Urinary bladder (tissue), 4 donors: Measurements from ENCODE around the gene FAM53B. TPM values are rescaled to one million over a fixed set of nuclear protein-coding genes. Genes with fewer than 3 reads are reported as not detected.
A peak's percentile ranks its signal among the peaks of the same experiment; 100 is the strongest.

Experiments
- DNase-seq: peaks from one replicate; pipeline ENCODE4 v3.0.0-alpha.2; 2015; ENCODE audit errors: extremely low spot score
- H3K27ac ChIP-seq: one replicate; pipeline ENCODE4 v1.5.1; 2013; ENCODE audit warnings: low read depth, mild to moderate bottlenecking, moderate library complexity
- H3K36me3 ChIP-seq: one replicate; pipeline ENCODE4 v1.6.1; 2013; ENCODE audit warnings: mild to moderate bottlenecking, moderate library complexity; ENCODE audit not compliant: insufficient read depth
- H3K4me1 ChIP-seq: one replicate; pipeline ENCODE4 v1.6.1; 2013; ENCODE audit warnings: mild to moderate bottlenecking, moderate library complexity; ENCODE audit not compliant: insufficient read depth
- H3K4me3 ChIP-seq: one replicate; pipeline ENCODE4 v1.5.1; 2013; ENCODE audit warnings: low read depth, low read length
- WGBS: extraction: QIAGEN DNeasy Blood & Tissue Kit; methylation state at CpG from one replicate; pipeline ENCODE4 v1.1.7; 2013; 5-methylcytosine and 5-hydroxymethylcytosine counted together
- polyA plus RNA-seq: library from polyadenylated mRNA; stranded (reverse); fragments of 200-250 nt; gene quantifications from one replicate; pipeline ENCODE4 v1.2.3, GENCODE V29; 2013
- total RNA-seq: library from RNA; depleted of rRNA; stranded (reverse); fragments of >200 nt; gene quantifications from one replicate; pipeline ENCODE4 v1.2.3, GENCODE V29; 2014
- donor health status: healthy with polysubstance abuse.
- donor health status: healthy.

FAM53B gene
- total and polyA plus RNA-seq, 2 donors = 15.9 to 19.8 TPM

- Histone ChIP-seq H3K27ac (peak overlapping the region; percentile 44), H3K4me3 (no peak overlapping the region), H3K4me1 (peaks cover 15% of the 10 kb centered on the region), H3K36me3 (no peaks in the 10 kb centered on the region)
- WGBS = 76% methylated on average over 9 of the region's 9 CpGs
- no peak for DNase-seq
Measured at GRCh38 chr10:124705381-124705740, 38.8 kb downstream of the FAM53B start.

DNA sequence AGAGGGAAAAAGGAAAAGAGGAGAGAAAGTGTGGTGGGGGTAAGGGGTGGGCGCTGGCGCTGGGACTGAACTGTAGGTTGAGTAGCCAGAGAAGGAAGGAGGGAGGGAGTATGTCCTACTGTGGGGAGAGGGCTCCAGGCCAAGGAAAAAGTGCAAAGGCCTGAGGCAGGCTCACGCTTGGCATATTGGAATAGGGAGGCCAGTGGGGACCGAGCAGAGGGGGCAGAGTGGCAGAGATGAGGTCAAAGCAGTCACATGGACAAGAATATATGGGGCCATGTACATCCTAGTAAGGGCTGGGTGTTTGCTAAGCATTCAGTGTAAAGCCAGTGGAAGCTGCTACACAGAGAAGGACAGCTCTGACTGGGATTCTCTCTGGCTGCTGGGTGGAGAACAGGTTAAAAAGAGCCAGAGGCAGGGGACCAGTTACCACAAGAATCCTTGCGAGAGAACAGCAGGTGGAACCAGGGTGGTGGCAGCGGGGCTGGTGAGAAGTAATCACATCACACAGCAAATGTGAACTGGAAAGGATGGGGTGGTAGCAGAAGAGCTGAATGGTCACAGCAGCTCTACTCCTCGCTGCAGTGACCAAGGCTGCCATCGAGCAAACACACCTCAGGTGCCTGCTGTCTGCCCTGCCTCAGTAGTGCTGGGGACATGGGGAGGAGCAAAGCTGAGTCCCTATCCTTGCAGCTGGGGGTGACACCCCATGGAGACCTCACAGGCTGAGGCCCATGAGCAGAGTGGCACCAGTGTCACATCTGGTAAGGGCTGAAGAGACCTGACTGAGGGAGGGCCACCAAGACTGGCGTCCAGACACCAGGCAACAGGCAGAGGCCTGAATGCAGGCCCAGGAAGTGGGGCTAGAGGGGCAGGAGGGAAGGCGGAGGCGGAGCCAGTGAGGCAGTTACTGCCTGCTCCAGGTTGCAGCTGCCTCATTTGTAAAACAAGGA is 39.5 kb downstream of the FAM53B start:
- DNase-seq = no peak
- Histone ChIP-seq H3K4me1 (peaks cover 15% of the 10 kb centered on the region), H3K36me3 (no peaks in the 10 kb centered on the region), H3K27ac (peak overlapping the region; percentile 41), H3K4me3 (no peak overlapping the region)
- 88% methylated on average over 11 of the region's 11 CpGs for WGBS

- peak overlapping the region; percentile 69 for H3K27ac ChIP-seq
- no peak overlapping the region for H3K4me3 ChIP-seq
- no peak for DNase-seq
- WGBS = 46% methylated on average over 10 of the region's 10 CpGs
- no peaks in the 10 kb centered on the region for H3K36me3 ChIP-seq
- H3K4me1 ChIP-seq = peaks cover 15% of the 10 kb centered on the region
Measured at GRCh38 chr10:124703778-124704427, 40.3 kb downstream of the FAM53B start.

DNA sequence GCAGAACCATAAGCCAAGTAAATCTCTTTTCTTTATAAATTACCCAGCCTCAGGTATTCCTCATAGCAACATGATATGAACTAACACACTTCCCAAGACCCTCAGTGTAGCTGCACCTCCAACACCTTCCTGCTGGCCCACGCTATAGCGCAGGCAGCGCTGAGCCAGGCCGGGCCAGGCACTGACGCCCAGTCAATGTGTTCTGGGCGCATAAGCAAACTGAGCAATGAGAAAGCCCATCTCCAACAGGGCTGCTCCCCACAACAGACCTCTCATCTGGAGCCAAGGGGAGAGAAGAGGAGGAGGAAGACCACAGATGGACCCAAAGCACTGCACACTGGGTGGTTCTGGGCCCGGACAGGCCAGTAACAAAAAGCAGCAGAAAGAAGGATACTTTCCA is 40.8 kb downstream of the FAM53B start:
- 62% methylated on average over 7 of the region's 7 CpGs for WGBS
- Histone ChIP-seq H3K4me3 (no peak overlapping the region), H3K36me3 (no peaks in the 10 kb centered on the region), H3K27ac (peak overlapping the region; percentile 69), H3K4me1 (peaks cover 14% of the 10 kb centered on the region)
- no peak for DNase-seq

DNA sequence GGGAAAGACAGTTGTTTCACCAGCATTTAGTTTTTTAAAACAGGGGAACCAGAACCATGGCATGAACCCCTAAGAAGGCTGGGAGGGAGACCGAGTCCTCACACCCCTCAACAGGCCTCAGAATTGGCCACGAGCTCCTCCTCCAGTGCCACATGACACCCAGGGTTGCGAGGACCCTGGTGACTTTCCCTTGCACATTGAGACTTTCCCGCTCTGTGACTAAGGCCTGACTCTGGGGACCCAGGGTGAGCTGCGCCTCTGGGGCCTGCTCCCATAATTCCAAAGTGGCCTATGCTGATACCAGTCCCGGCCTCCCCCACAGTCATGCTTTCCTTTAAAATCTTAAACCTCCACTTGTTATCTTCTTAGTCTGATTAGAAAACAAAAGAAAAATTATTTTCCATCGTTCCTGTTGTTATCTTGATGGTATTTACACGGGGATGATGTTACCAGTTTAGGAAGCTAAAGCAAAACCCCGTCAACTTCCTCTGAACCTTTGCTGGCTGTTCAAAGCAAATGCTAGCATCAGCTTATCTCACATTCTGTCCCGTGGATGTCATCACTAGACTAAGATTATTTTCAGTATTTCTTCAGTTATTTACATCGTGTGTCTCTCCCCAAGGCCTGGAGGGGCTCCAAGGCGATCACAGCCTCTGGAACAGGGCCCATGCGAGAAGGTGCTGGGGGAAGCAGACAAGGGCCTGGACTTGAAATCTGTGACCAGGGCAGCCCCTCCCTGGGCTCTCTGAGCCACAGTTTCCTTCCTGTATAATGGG is 42.1 kb downstream of the FAM53B start:
- no peak overlapping the region for H3K4me3 ChIP-seq
- 31% methylated on average over 13 of the region's 13 CpGs for WGBS
- no peaks in the 10 kb centered on the region for H3K36me3 ChIP-seq
- H3K4me1 ChIP-seq = peaks cover 10% of the 10 kb centered on the region
- peak overlapping the region; percentile 67 for H3K27ac ChIP-seq
- no peak for DNase-seq

GRCh38 chr10:124701435-124701834 is 42.7 kb downstream of the FAM53B start:
- 17% methylated on average over 6 of the region's 6 CpGs for WGBS
- H3K36me3 ChIP-seq = no peaks in the 10 kb centered on the region
- no peak overlapping the region for H3K4me3 ChIP-seq
- DNase-seq = peak; percentile 58
- peak overlapping the region; percentile 67 for H3K27ac ChIP-seq
- H3K4me1 ChIP-seq = peaks cover 8% of the 10 kb centered on the region

- WGBS = 86% methylated on average over 1 of the region's 1 CpG
- DNase-seq = no peak
- Histone ChIP-seq H3K27ac (no peak overlapping the region), H3K4me1 (peaks cover 8% of the 10 kb centered on the region), H3K36me3 (no peaks in the 10 kb centered on the region), H3K4me3 (no peak overlapping the region)
Measured at GRCh38 chr10:124701038-124701365, 43.2 kb downstream of the FAM53B start.

GRCh38 chr10:124700293-124701037 is 43.7 kb downstream of the FAM53B start:
- Histone ChIP-seq H3K36me3 (no peaks in the 10 kb centered on the region), H3K4me1 (peaks cover 8% of the 10 kb centered on the region), H3K4me3 (no peak overlapping the region), H3K27ac (no peak overlapping the region)
- WGBS = 86% methylated on average over 26 of the region's 26 CpGs
- DNase-seq = no peak

- Histone ChIP-seq H3K27ac (no peak overlapping the region), H3K4me3 (no peak overlapping the region), H3K4me1 (peaks cover 8% of the 10 kb centered on the region), H3K36me3 (no peaks in the 10 kb centered on the region)
- 90% methylated on average over 18 of the region's 18 CpGs for WGBS
- DNase-seq = no peak
Measured at GRCh38 chr10:124699471-124700292, 44.5 kb downstream of the FAM53B start.

- DNase-seq = no peak
- Histone ChIP-seq H3K4me3 (no peak overlapping the region), H3K36me3 (no peaks in the 10 kb centered on the region), H3K4me1 (peaks cover 8% of the 10 kb centered on the region), H3K27ac (no peak overlapping the region)
- WGBS = 95% methylated on average over 18 of the region's 18 CpGs
Measured at GRCh38 chr10:124698545-124699469, 45.4 kb downstream of the FAM53B start.

DNA sequence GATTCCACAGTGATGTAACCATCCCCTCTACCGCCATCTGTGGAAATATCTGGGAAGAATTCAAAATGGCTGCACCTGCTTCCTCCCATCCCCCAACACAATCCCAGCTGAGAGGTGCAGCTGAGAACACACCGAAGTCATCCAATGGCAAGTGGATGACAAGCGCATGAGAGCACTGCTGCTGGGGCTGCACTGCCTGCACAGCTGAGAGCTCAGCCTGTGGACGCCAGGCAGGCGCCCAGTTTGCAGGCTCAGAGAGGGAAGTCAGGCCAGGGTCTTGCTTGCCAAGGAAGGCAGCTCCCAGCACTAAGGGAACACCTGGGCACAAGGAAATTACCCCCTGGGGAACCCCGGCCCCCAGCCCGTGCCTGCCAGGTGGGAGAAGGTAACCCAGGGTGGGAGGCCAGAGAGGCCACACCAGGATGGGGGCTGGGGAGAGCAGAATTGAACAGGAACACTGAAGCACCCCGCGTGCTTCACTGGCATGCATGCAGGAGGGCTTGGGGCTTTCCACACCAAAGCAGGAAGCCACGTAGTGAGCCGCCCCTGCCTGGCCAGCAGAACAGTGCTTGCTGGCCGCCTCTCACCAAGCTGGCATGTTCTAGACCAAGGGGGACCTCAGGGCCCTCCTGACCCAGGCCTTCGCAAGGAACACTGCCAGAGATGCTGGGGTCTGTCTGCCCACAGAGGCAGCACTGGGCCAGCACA is 46.2 kb downstream of the FAM53B start:
- 90% methylated on average over 13 of the region's 13 CpGs for WGBS
- no peak overlapping the region for H3K4me3 ChIP-seq
- DNase-seq = no peak
- H3K36me3 ChIP-seq = no peaks in the 10 kb centered on the region
- H3K4me1 ChIP-seq = peaks cover 8% of the 10 kb centered on the region
- H3K27ac ChIP-seq = no peak overlapping the region
